ENCODE measurements around the gene BSCL2.
A peak's percentile ranks its signal among the peaks of the same experiment; 100 is the strongest.
"Not testable (repeated sequence)": the region's sequence is repeated elsewhere in the genome, so short reads cannot be mapped to it uniquely, and the experiment has no call there.

BSCL2 gene

DNA sequence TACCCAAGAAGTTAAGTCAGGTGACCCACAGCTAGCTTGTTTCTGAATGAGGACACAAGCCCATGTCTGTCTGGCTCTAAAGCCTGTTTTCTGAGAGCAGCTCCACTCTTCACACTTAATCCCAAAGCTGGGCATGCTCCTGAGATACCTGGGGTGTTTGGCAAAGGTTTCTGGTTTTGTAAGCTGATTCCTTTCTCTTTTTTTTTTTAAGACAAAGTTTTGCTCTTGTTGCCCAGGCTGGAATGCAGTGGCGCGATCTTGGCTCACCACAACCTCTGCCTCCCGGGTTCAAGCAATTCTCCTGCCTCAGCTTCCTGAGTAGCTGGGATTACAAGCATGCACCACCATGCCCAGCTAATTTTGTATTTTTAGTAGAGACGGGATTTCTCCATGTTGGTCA is 13.6 kb downstream of the BSCL2 start:
- peaks cover 10 to 28% (median 25%) of the 10 kb centered on the region in 5 donors for H3K4me1 ChIP-seq (ENCODE audit: control insufficient read depth in 5 of 5, insufficient read depth in 5 of 5, low read length in 5 of 5)
- not testable (repeated sequence) for H3K27ac ChIP-seq (ENCODE audit: low read depth, low read length); H3K9ac ChIP-seq (ENCODE audit: low read length in 5 of 5); H3K27me3 ChIP-seq (ENCODE audit: control insufficient read depth in 5 of 5, insufficient read depth in 4 of 5, low read length in 5 of 5); H3K9me3 ChIP-seq (ENCODE audit: control insufficient read depth in 5 of 5, low read length in 5 of 5); H3K4me3 ChIP-seq (ENCODE audit: low read depth in 1 of 5, low read length in 5 of 5)
- H3K36me3 ChIP-seq (ENCODE audit: control insufficient read depth in 5 of 5, insufficient read depth in 5 of 5, low read length in 5 of 5) = peaks cover 0 to 42% (median 27%) of the 10 kb centered on the region in 5 donors

DNA sequence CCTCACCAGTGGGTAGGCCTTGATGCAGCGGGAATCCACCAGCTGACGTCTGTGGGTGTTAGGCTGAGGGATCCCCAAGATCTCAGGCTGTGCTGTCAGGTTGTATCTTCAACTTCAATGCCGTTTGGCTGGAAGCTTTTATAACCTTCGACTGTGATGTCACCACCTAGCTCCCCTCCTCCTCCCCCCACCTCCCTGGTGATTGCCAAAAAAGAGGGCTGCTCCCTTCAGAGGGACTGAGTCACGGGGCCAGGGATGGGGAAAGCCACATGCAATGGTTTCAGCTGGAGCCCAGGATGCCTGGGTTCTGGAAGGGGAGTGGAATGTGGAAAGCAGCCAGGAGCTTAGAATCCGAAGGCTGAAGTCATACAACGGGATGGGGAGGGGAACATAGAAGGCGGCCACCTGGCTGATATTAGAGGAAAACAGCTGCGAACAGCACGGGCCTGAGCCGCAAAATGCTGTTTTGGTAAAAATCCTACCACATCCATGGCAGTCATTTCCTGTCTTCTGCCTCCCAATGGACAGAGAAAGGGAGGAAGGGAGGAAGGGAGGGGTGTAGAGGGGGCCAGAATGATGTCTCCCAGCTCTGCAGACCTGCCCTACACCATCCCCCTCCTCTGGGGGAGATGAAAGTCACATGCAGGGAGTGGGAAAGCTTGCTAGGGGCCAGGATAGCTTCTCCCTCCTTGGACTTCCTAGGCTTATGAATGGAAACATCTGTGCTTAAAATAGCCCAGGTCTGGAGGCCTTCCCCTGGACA is 17.6 kb downstream of the BSCL2 start, which contains the start of gene LRRN4CL:
Gene LRRN4CL, minus strand, starts transcription at position 110 of the 763 bp plus-strand sequence. CDS start 1,022 bp downstream, outside the sequence.
- Histone ChIP-seq H3K27ac (ENCODE audit: low read depth, low read length) (peak within 1 kb of the TSS; percentile 69), H3K4me3 (ENCODE audit: low read depth in 1 of 5, low read length in 5 of 5) (peak within 1 kb of the TSS; percentile 50 to 80 (median 59)), H3K36me3 (ENCODE audit: control insufficient read depth in 5 of 5, insufficient read depth in 5 of 5, low read length in 5 of 5) (peaks cover 0 to 38% (median 27%) of the 10 kb centered on the region in 5 donors), H3K27me3 (ENCODE audit: control insufficient read depth in 5 of 5, insufficient read depth in 4 of 5, low read length in 5 of 5) (no peaks in the 10 kb centered on the region), H3K9me3 (ENCODE audit: control insufficient read depth in 5 of 5, low read length in 5 of 5) (no peaks in the 10 kb centered on the region), H3K9ac (ENCODE audit: low read length in 5 of 5) (peak within 1 kb of the TSS; percentile 1 to 62 (median 41)), H3K4me1 (ENCODE audit: control insufficient read depth in 5 of 5, insufficient read depth in 5 of 5, low read length in 5 of 5) (peaks cover 10 to 34% (median 29%) of the 10 kb centered on the region in 5 donors)

- Histone ChIP-seq H3K4me1 (ENCODE audit: control insufficient read depth in 5 of 5, insufficient read depth in 5 of 5, low read length in 5 of 5) (peaks cover 8 to 29% (median 26%) of the 10 kb centered on the region in 5 donors), H3K9me3 (ENCODE audit: control insufficient read depth in 5 of 5, low read length in 5 of 5) (no peaks in the 10 kb centered on the region), H3K4me3 (ENCODE audit: low read depth in 1 of 5, low read length in 5 of 5) (peak overlapping the region; percentile 43 to 80 (median 59)), H3K27me3 (ENCODE audit: control insufficient read depth in 5 of 5, insufficient read depth in 4 of 5, low read length in 5 of 5) (no peaks in the 10 kb centered on the region), H3K27ac (ENCODE audit: low read depth, low read length) (peak overlapping the region; percentile 69), H3K36me3 (ENCODE audit: control insufficient read depth in 5 of 5, insufficient read depth in 5 of 5, low read length in 5 of 5) (peaks cover 0 to 37% (median 26%) of the 10 kb centered on the region in 5 donors), H3K9ac (ENCODE audit: low read length in 5 of 5) (peak overlapping the region in 3 of 5 donors; percentile 25 to 62 (median 45))
Measured at GRCh38 chr11:62688491-62688890, 18.7 kb downstream of the BSCL2 start.

GRCh38 chr11:62687508-62688396 is 19.5 kb downstream of the BSCL2 start:
- peak overlapping the region; percentile 69 for H3K27ac ChIP-seq (ENCODE audit: low read depth, low read length)

GRCh38 chr11:62682518-62682917 is 24.7 kb downstream of the BSCL2 start:
- Histone ChIP-seq H3K27ac (ENCODE audit: low read depth, low read length) (no peak overlapping the region), H3K4me3 (ENCODE audit: low read depth in 1 of 5, low read length in 5 of 5) (no peak overlapping the region), H3K9ac (ENCODE audit: low read length in 5 of 5) (no peak overlapping the region)

More at GRCh38 chr11:62687508-62688396, 19.5 kb downstream of the BSCL2 start:
- Histone ChIP-seq H3K36me3 (ENCODE audit: control insufficient read depth in 5 of 5, insufficient read depth in 5 of 5, low read length in 5 of 5) (peaks cover 0 to 29% (median 21%) of the 10 kb centered on the region in 5 donors), H3K27me3 (ENCODE audit: control insufficient read depth in 5 of 5, insufficient read depth in 4 of 5, low read length in 5 of 5) (no peaks in the 10 kb centered on the region), H3K4me3 (ENCODE audit: low read depth in 1 of 5, low read length in 5 of 5) (peak overlapping the region; percentile 43 to 80 (median 59)), H3K4me1 (ENCODE audit: control insufficient read depth in 5 of 5, insufficient read depth in 5 of 5, low read length in 5 of 5) (peaks cover 8 to 29% (median 26%) of the 10 kb centered on the region in 5 donors), H3K9ac (ENCODE audit: low read length in 5 of 5) (peak overlapping the region in 2 of 5 donors; percentile 25 to 62), H3K9me3 (ENCODE audit: control insufficient read depth in 5 of 5, low read length in 5 of 5) (no peaks in the 10 kb centered on the region)

GRCh38 chr11:62680825-62681240 is 26.4 kb downstream of the BSCL2 start:
- peaks cover 9 to 20% (median 19%) of the 10 kb centered on the region in 5 donors for H3K36me3 ChIP-seq (ENCODE audit: control insufficient read depth in 5 of 5, insufficient read depth in 5 of 5, low read length in 5 of 5)
- no peaks in the 10 kb centered on the region for H3K27me3 ChIP-seq (ENCODE audit: control insufficient read depth in 5 of 5, insufficient read depth in 4 of 5, low read length in 5 of 5)
- peak overlapping the region in 1 of 5 donors; percentile 16 for H3K9ac ChIP-seq (ENCODE audit: low read length in 5 of 5)
- peak overlapping the region; percentile 79 for H3K27ac ChIP-seq (ENCODE audit: low read depth, low read length)
- H3K4me3 ChIP-seq (ENCODE audit: low read depth in 1 of 5, low read length in 5 of 5) = no peak overlapping the region
- H3K9me3 ChIP-seq (ENCODE audit: control insufficient read depth in 5 of 5, low read length in 5 of 5) = no peaks in the 10 kb centered on the region
- H3K4me1 ChIP-seq (ENCODE audit: control insufficient read depth in 5 of 5, insufficient read depth in 5 of 5, low read length in 5 of 5) = peaks cover 10 to 35% (median 23%) of the 10 kb centered on the region in 5 donors

More at GRCh38 chr11:62682518-62682917, 24.7 kb downstream of the BSCL2 start:
- H3K36me3 ChIP-seq (ENCODE audit: control insufficient read depth in 5 of 5, insufficient read depth in 5 of 5, low read length in 5 of 5) = peaks cover 0 to 5% (median 4%) of the 10 kb centered on the region in 5 donors
- H3K27me3 ChIP-seq (ENCODE audit: control insufficient read depth in 5 of 5, insufficient read depth in 4 of 5, low read length in 5 of 5) = no peaks in the 10 kb centered on the region
- no peaks in the 10 kb centered on the region for H3K9me3 ChIP-seq (ENCODE audit: control insufficient read depth in 5 of 5, low read length in 5 of 5)
- peaks cover 10 to 31% (median 20%) of the 10 kb centered on the region in 5 donors for H3K4me1 ChIP-seq (ENCODE audit: control insufficient read depth in 5 of 5, insufficient read depth in 5 of 5, low read length in 5 of 5)

DNA sequence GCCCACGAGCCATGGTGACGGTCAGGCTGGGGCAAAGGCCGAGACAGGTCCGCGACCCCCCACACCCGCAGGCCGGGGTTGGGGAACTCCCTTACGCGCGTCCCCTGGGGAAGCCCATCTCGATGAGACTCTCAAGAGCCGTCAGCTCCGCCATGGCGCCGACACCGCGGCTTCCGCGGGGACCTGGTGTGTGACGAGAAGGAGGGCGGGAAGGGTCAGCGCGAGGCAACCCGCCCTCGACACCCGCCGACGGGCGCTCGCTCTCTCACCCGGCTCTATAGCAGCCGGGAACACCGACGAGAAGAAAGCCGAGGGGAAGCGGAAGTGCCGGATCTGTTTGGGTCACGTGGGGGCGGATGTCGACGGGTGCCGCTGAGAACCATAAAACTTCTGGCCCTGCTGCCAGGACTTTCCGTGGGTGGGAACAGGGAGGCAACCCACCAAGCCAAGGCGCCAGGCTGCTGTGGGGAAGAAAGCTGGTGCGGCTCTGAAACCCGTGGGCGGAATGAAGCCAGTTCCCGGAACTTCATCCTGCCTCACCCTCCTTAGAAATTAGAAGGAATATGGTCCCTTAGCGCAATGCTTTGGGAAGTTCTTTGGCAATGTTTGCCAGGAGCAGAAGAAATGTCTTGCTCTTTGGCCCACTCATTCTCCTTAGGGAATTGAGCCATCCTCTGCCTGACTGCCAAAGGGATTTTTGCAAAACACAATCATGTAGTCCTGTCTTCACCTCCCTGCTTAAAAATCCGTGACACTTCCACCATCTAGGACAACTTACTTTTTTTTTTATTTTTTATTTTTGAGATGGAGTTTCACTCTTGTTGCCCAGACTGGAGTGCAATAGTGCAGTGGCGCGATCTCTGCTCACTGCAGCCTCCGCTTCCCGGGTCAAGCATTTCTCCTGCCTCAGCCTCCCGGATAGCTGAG is 28.2 kb downstream of the BSCL2 start, which contains the start of gene UBXN1:
Gene UBXN1, minus strand, starts transcription at position 304 of the 927 bp plus-strand sequence. Its CDS starts 150 bp downstream, at position 154.
- Histone ChIP-seq H3K4me3 (ENCODE audit: low read depth in 1 of 5, low read length in 5 of 5) (peak within 1 kb of the TSS; percentile 79 to 93 (median 86)), H3K36me3 (ENCODE audit: control insufficient read depth in 5 of 5, insufficient read depth in 5 of 5, low read length in 5 of 5) (peaks cover 12 to 27% (median 19%) of the 10 kb centered on the region in 5 donors), H3K9ac (ENCODE audit: low read length in 5 of 5) (peak within 1 kb of the TSS; percentile 91 to 98 (median 97)), H3K4me1 (ENCODE audit: control insufficient read depth in 5 of 5, insufficient read depth in 5 of 5, low read length in 5 of 5) (peaks cover 10 to 35% (median 23%) of the 10 kb centered on the region in 5 donors), H3K27me3 (ENCODE audit: control insufficient read depth in 5 of 5, insufficient read depth in 4 of 5, low read length in 5 of 5) (no peaks in the 10 kb centered on the region), H3K27ac (ENCODE audit: low read depth, low read length) (peak within 1 kb of the TSS; percentile 98), H3K9me3 (ENCODE audit: control insufficient read depth in 5 of 5, low read length in 5 of 5) (no peaks in the 10 kb centered on the region)

GRCh38 chr11:62678433-62678769 is 28.8 kb downstream of the BSCL2 start:
- H3K4me3 ChIP-seq (ENCODE audit: low read depth in 1 of 5, low read length in 5 of 5) = peak overlapping the region; percentile 79 to 93 (median 86)
- no peaks in the 10 kb centered on the region for H3K27me3 ChIP-seq (ENCODE audit: control insufficient read depth in 5 of 5, insufficient read depth in 4 of 5, low read length in 5 of 5)
- peaks cover 10 to 37% (median 23%) of the 10 kb centered on the region in 5 donors for H3K4me1 ChIP-seq (ENCODE audit: control insufficient read depth in 5 of 5, insufficient read depth in 5 of 5, low read length in 5 of 5)
- H3K36me3 ChIP-seq (ENCODE audit: control insufficient read depth in 5 of 5, insufficient read depth in 5 of 5, low read length in 5 of 5) = peaks cover 12 to 33% (median 22%) of the 10 kb centered on the region in 5 donors
- peak overlapping the region; percentile 91 to 98 (median 97) for H3K9ac ChIP-seq (ENCODE audit: low read length in 5 of 5)
- no peaks in the 10 kb centered on the region for H3K9me3 ChIP-seq (ENCODE audit: control insufficient read depth in 5 of 5, low read length in 5 of 5)
- H3K27ac ChIP-seq (ENCODE audit: low read depth, low read length) = peak overlapping the region; percentile 98

GRCh38 chr11:62677714-62678113 is 29.5 kb downstream of the BSCL2 start:
- H3K36me3 ChIP-seq (ENCODE audit: control insufficient read depth in 5 of 5, insufficient read depth in 5 of 5, low read length in 5 of 5) = peaks cover 12 to 38% (median 25%) of the 10 kb centered on the region in 5 donors
- H3K27ac ChIP-seq (ENCODE audit: low read depth, low read length) = peak overlapping the region; percentile 98

More at GRCh38 chr11:62677714-62678113, 29.5 kb downstream of the BSCL2 start:
- H3K4me1 ChIP-seq (ENCODE audit: control insufficient read depth in 5 of 5, insufficient read depth in 5 of 5, low read length in 5 of 5) = peaks cover 10 to 44% (median 30%) of the 10 kb centered on the region in 5 donors
- no peaks in the 10 kb centered on the region for H3K9me3 ChIP-seq (ENCODE audit: control insufficient read depth in 5 of 5, low read length in 5 of 5)
- H3K27me3 ChIP-seq (ENCODE audit: control insufficient read depth in 5 of 5, insufficient read depth in 4 of 5, low read length in 5 of 5) = no peaks in the 10 kb centered on the region
- H3K4me3 ChIP-seq (ENCODE audit: low read depth in 1 of 5, low read length in 5 of 5) = peak overlapping the region in 4 of 5 donors; percentile 79 to 93 (median 88)
- H3K9ac ChIP-seq (ENCODE audit: low read length in 5 of 5) = peak overlapping the region; percentile 91 to 98 (median 97)
